RPMI7951 (cell line): ENCODE measurements around the gene TP63. TPM values are rescaled to one million over a fixed set of nuclear protein-coding genes. Genes with fewer than 3 reads are reported as not detected.
A peak's percentile ranks its signal among the peaks of the same experiment; 100 is the strongest.

Experiments used
- DNase-seq: peaks from one replicate; pipeline ENCODE4 v3.0.0-alpha.2; 2012; ENCODE audit warnings: low read depth
- total RNA-seq: library from RNA; depleted of rRNA; stranded (reverse); fragments of >200 nt; shearing (Covaris generic); gene quantifications from 2 replicates; pipeline ENCODE4 v1.2.3, GENCODE V29; 2014

Gene TP63
- total RNA-seq, 1 experiment from 2014 or later, result 22.3 TPM

- no peak for DNase-seq
Observed at GRCh38 chr3:189851682-189852081, 220.5 kb downstream of the TP63 start.

GRCh38 chr3:189853906-189854305 is 222.7 kb downstream of the TP63 start:
- no peak for DNase-seq

- DNase-seq, result no peak
Observed at GRCh38 chr3:189860296-189860695, 229.1 kb downstream of the TP63 start.

- peak; percentile 92 for DNase-seq
Observed at GRCh38 chr3:189862385-189862998, 231.3 kb downstream of the TP63 start.

GRCh38 chr3:189863031-189863430 is 231.8 kb downstream of the TP63 start:
- peak; percentile 88 for DNase-seq

GRCh38 chr3:189868061-189868460 is 236.9 kb downstream of the TP63 start:
- no peak for DNase-seq

- no peak for DNase-seq
Observed at GRCh38 chr3:189869165-189869564, 238.0 kb downstream of the TP63 start.

- no peak for DNase-seq
Observed at GRCh38 chr3:189871418-189871817, 240.2 kb downstream of the TP63 start.

- no peak for DNase-seq
Observed at GRCh38 chr3:189883113-189883753, 252.0 kb downstream of the TP63 start.

GRCh38 chr3:189890496-189890895 is 259.3 kb downstream of the TP63 start:
- no peak for DNase-seq

GRCh38 chr3:189896533-189896932 is 265.3 kb downstream of the TP63 start:
- no peak for DNase-seq

- DNase-seq, result no peak
Observed at GRCh38 chr3:189897406-189897805, 266.2 kb downstream of the TP63 start.

GRCh38 chr3:189898559-189899153 is 267.5 kb downstream of the TP63 start:
- no peak for DNase-seq

- DNase-seq, result peak; percentile 14
Observed at GRCh38 chr3:189899186-189899585, 268.0 kb downstream of the TP63 start.

- DNase-seq, result no peak
Observed at GRCh38 chr3:189900578-189900977, 269.4 kb downstream of the TP63 start.

- DNase-seq, result peak; percentile 29
Observed at GRCh38 chr3:189901481-189901880, 270.3 kb downstream of the TP63 start.

- DNase-seq, result peak; percentile 15
Observed at GRCh38 chr3:189902230-189903186, 271.3 kb downstream of the TP63 start.

GRCh38 chr3:189903562-189904250 is 272.5 kb downstream of the TP63 start:
- DNase-seq, result no peak

- DNase-seq, result peak; percentile 81
Observed at GRCh38 chr3:189907803-189908202, 276.6 kb downstream of the TP63 start.

GRCh38 chr3:189908646-189909045 is 277.5 kb downstream of the TP63 start:
- peak; percentile 79 for DNase-seq

- DNase-seq, result no peak
Observed at GRCh38 chr3:189909139-189909538, 277.9 kb downstream of the TP63 start.

- DNase-seq, result no peak
Observed at GRCh38 chr3:189909573-189909972, 278.4 kb downstream of the TP63 start.
